ENCODE measurements around the gene ZNF608.

ZNF608 gene

DNA sequence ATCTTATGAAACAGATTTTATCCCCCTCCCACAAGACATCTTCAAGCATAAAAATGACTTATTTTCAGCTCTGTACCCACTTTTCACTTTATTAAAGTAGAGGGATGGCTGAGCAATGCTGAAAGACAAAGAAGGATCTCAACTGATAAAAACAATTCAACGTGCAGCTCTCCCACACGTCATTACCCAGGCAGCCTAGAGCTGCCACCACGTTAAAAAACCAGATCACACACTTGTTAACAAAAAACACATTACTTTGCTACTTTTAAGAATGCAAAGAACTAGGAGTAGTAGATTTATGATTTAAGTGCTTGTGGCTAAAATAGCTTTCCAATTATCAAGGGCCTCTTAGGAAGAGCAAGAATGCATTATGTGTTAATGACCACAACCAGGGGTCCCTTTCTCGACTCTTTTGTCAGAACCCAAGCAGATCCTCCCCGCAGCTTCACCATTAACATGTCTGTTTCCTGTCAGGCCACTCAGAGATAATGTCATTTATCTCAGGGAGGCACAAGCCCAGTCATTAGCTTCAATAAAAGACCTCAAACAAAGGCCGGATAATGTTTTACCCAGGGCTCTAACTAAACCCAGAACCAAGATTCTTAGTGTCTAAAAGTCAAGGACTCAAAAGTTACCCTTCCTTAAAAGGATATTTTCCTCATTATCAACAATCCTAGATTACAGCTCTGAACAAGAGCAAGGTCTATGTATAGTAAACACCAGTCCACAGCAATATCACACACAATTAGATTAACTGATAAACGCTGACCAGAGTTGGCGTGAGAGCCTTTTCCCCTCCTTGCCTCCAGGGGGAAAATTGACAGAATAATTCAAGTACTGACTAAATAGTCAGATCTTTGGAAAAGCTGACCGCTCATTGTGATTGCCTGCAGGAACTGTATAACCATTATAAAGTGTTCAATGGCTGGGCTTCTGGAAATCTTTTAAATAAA lies 7.5 kb downstream of the ZNF608 start:
- no peak for DNase-seq (ENCODE audit: low read depth)

DNA sequence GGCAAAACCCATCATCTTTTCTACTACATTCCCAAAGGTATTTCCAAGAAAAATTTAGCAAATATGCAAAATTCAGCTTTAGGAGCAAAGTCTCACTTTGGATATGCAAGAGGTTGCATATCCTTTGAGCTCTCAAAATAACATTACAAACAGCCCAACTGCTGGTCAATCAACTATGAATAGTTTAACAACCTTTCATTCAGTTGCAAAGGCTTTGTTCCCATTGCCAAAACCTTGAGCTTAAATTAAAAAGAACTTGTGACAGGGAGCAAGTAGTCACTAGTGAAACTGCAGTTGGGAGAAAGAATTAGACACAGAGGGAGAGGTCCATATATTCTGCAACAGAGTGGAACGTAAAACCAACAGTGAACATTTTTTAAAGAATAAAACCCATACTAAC lies 8.8 kb downstream of the ZNF608 start:
- no peak for DNase-seq (ENCODE audit: low read depth)

DNA sequence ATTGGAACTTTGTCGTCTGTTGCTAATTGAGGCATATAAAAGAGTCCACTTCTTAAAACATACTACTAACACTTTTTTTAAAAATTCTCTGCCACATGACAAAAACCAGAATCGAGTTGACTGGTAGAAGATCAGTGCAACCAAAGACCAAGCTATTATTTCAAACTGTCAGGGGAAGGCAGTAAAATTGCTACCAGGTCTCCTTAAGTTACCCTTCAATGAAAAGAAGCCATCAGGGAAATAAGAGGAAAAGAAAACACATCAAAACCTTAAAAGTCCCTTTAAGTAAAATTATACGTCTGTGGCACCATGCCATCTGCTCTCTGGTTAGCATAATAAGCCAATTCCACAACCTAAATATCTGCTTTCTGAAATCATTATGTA lies 9.6 kb downstream of the ZNF608 start:
- DNase-seq (ENCODE audit: low read depth) = no peak

DNA sequence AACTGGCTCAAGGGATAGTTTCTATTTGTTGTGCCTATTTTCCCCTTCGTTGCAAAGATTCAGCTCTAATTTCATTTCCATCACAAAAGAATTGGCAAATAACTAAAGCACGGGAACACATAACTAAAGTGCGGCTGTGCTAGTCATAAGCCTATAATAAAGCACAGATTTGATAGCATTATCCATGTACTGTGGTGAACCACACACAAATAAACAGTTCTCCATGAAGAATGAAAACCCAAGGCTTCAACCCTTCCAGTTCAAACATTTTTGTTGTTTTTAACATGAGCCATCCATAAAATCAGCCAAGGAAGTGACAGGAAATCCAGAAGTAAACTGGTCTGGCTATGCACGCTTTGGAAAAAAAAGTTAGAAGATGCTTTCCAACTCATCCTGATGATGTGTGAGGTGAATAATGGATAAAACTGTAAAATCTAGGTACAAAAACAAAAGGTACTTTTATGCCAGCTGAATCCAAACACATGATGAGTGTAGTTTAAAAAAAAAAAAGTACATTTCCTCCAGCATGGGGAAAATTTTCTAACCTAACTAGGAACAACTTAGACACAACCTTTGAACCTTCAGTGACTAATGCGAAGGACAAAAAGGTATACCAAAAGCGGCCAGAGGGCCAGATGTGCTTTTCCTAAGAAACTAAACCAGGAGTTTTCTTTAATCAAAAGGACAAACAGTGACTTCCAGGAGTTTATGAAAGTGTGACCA lies 10.2 kb downstream of the ZNF608 start:
- DNase-seq (ENCODE audit: low read depth) = peak; percentile 81

DNA sequence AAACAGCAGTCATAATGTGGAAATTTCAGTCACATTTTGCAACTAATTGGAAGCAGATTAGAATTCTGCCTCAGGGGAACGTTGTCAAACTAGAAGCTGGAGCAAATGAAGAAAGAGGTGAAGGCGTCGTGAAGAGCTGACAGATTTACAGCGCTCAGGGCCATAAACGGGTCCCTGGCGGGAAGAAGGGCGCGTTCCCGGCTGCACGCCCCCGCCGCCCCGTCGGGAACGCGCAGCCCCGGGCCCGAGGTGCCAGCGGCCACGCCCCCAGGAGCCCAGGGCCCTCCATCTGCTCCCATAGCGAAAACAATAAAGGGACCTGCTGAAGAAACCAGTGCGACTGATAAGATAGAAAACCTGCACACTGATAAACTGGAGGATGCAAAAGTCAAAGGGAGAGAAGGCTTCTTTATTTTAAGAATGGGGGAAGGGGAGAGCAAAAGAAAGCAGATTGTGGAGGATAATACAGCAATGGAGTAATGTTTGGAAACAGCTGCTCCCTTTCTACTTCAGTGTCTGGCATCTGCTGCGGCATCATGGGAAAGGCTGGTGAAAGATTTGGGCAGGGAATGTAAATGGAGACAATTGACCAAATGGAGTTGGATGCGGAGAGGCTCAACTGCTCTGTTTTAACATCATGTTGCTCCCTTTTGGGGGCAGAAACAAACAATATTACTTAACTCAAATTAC lies 11.1 kb downstream of the ZNF608 start:
- no peak for DNase-seq (ENCODE audit: low read depth)

DNA sequence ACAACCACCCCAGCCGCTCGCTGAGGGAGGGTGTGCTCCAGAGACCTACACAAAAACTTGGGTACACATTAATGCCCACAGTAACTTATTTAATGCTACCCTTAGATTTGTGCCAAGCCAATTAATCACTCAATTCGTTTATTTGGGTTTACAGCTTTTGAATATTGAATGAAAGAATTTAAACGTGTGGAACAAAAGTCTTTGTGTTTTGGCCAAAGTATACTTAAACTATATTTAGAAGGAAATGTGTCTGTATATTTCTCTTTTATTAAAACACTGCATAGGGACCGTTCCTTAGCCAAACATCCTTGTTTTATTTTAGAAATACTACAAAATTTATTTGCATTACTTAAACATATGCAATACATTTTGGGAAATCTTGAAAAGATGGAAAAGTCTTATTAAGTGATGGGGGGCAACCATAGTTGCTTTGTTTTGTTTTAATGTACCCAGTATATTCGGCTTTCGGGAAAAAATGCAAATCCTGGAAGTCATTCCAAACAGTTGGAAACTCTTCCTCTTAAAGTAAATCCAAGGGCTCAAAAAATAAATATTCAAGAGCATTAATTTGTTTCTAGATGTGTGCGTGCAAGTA lies 11.8 kb downstream of the ZNF608 start:
- no peak for DNase-seq (ENCODE audit: low read depth)

DNA sequence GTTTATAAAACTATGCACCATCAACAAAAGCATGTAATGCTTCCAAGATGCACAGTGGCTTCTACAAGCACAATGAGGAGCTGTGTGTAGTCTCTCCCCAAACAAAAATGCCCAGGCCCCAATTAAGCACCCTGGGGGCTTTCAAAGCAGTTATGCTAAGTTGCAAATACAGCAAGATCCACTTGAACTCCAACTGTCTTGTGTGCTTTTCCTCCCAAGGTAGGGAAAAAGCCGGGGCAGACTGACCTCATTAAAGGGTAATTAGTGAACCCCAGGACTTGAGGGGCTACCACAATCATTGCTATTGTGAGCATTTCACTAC lies 13.1 kb downstream of the ZNF608 start:
- no peak for DNase-seq (ENCODE audit: low read depth)

DNA sequence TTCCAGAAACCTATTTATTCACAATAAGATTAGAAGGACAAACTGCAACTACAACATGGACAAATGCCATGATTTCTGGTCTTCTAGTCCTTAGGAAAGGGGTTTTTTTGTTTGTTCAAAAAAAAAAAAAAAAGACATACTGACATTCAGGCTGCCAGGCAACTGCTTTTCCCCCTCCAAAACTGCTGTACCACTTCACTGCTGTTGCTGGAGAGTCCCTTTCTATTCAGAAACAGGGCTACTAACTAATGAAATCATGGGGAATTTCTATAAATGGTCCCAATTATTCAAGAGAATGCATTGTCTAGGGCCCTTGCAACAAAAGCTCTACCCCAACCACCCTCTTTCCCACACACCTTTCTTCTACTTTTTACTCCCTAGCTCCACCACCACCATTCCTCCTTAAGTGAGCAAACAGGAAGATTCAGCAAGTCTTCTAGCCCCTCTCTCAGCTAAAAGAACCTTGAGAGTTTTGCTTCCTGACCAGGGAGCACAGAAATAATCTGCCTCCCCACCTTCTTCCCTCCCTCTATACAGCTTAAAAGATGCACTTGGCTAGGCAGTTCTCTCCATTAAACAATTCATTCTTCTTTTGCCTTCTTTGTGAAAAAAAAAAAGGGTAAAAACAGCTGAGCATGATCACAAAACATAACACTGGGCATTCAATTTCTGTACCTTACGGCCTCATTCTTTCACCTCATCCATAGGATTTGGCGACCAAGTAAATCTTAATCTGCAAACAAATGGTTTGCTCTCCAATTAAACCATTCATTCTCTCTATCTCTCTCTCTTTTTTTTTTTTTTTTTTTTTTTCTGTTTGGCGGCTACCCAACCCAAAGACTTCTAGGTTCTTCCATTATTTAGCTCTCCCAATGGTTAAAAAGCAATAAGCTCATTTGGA lies 13.8 kb downstream of the ZNF608 start:
- DNase-seq (ENCODE audit: low read depth) = no peak

DNA sequence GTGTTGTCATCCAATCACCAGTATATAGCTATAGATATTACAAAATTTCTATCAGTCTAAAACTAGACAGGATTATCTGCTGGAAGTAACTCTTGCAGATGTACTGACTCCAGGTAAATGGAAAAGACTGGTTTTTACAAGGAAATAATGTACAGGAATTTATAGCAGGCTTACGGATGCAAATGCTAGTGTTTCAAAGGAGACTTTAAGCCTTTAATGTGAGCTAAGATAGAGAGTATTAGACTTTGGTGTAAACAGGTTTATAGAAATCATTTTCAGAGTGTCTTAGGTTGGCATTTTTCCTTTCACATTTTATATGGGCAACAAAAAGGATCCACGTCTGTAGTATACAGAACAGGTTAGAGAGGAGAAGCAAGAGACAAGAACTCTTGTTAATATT lies 16.1 kb downstream of the ZNF608 start:
- no peak for DNase-seq (ENCODE audit: low read depth)

DNA sequence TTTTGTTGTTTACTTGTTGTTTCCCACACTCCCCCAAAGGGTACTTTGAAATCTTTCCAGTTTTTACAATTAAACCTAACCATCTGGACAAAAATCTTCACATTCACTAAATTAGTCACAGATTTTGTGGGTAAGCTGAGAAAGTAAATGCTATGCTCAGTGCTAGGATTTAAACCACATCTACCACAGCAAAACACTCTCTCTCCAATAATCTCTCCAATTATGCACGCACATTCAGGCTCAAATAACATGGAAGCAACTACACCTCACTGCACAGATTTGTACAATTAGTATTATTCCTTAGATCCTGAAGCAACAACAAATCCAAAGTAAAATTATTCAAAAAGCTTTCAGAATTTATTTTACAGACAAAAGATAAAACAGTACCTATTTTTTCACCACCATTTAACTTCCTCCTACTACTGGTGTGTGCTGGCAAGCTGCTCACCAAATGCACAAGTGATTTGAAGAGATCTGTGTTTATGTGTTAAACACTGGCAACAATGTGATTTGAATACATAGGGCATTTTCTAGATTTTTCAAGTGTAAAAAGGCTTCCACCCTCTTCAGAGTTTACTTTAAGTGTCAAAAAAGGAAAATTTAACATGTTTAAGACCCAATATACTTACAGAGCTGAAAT lies 16.6 kb downstream of the ZNF608 start:
- no peak for DNase-seq (ENCODE audit: low read depth)

DNA sequence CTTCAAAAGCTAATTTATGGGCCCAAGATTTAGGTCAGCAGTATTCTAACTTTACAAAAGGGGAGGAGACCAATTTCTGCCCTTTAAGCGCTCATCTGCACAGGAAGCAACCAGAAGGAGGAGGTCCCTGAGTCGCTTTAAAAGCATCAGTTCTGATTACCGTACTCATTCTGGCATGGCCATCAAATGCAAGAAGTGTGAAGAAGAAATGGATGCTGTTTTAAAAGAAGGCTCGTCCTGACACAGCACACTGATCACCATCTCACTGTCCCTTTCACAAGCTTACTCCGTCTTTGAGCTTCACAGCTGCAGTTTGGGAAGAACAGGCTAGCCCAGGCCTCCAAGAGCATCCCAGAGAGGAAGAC lies 17.5 kb downstream of the ZNF608 start:
- no peak for DNase-seq (ENCODE audit: low read depth)

DNA sequence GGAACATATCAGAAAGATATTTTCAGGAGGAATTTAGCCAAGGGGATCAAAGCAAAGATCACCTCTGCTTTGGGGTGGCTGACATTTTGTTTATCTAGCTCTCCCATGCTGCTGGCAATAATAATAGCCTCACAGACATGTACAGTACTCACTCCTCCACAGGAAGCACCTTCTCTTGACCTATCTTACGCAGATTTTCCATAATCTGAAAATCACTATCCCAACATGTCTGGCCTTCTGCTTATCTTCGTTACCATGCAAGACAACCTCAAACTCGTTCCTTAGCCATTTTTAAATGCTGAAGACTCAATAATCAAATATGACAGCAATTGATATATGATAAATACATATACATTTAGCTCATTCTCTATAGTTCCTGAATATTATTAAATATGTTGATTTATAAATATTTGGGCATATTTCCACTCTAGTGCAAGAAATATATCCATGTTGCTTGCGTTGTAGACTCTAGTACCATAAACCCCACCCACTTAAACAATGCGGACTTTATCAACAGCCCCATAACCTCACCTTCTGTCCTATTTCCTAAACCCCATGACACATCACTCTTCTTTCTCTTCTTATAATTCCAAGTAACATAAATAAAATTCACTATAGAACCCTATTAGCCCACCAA lies 18.0 kb downstream of the ZNF608 start:
- DNase-seq (ENCODE audit: low read depth) = no peak

DNA sequence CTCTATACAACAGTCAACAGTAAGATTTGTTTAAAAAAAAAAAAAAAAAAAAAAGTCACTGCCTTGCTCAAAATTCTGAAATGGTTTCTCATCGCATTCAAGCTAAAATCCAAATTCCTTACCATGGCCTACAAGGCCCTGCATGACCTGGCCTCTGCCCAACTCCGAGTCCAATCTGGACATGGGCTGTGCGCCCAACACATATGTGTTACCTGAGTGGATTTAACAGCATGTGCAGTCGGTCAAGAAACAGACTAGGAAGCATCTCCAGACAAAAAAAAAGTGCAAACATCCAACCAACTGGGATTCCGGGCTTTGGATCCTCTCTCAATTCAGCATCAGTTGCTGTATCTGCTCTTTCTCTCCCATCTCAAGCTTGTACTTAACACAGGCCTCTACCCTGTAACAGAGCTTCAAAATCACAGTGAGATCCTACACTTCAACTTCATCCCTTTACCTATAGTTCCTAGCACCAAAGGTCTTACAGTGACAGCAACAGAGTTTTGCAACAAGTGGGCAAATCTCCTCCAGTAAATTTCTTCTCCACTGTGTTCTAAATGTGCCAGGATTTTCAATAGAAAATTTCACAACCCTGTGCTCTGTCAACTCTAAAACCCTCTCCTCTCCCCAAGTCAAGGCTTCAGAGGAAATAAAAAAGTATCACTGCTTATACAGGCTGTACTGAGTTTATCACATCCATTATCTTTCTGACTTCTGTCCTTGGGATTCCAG lies 19.6 kb downstream of the ZNF608 start:
- no peak for DNase-seq (ENCODE audit: low read depth)

DNA sequence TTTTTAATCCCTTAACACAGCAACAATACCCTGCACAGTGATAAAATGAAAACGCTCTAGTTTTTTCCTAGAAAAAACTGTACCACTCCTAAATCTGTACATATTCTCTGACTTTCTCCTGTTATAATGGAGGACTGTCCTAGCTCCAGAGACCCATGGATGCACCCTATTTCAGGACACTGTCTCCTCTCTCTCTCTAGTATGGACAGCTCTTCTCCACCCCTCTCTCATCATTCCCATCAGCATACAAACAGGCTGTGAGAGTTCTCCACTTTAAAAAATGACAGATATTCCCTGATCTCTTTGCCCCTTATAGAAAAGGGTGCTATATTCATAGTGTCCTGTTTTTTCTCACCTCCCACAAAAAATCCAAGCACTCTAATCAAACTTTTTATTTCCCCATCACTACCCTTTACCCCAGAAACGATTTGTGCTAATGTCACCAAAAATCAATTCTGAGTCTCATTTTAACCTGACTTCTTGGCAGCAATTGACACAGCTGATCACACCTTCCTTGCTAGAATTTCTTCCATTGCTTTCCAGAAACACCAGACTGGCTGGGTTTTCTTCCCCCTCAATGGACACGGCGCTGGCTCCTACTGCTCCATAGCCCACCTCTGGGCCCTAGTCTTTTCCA lies 20.7 kb downstream of the ZNF608 start:
- no peak for DNase-seq (ENCODE audit: low read depth)

DNA sequence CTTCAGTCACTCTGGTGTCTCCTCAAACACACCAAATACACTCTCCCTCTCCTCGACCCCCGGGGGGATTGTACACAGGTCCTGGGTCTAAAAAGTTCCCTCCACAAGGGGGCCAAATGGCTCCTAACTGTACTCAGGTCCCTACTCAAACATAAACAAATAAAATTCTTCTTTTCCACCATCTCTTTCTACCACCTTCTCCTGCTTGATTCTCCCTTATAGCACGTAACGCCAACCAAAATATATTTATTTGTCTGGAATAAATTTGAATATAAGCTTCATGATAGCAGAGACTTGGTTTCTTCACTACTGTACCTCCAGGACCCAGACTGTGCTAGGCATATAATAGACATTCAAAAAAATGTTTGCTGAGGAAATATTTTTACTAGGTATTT lies 21.4 kb downstream of the ZNF608 start:
- DNase-seq (ENCODE audit: low read depth) = no peak

DNA sequence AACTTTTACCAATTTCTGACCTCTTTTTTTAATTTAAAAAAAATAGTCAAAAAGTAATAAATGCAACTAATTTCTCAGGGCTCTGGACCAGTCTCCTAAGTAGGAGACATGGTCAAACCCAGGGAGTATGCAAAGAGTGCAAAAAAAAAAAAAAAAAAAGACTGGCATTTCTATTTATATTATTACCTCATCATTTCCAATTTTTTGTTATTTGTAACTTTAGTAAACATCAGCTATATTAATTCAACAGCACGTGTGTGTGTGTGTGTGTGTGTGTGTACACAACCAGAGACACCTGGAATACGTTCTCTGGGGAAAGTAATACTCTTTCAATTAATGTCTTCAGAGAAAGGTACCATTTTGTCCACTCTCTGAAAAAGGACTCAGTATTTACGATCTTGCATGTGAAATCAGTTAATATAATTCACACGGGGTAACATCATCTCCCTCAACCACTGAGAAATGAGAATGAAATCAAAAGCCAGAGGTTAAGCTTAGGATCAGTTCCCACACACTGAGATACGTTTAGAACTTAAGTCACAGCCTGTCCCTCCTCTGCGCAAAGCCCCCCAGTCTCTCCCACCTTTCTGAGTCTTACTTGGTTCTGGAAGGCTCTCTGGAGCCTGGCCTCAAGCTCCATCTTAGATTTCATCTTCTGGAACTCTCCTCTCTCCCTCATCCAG lies 21.9 kb downstream of the ZNF608 start:
- no peak for DNase-seq (ENCODE audit: low read depth)

DNA sequence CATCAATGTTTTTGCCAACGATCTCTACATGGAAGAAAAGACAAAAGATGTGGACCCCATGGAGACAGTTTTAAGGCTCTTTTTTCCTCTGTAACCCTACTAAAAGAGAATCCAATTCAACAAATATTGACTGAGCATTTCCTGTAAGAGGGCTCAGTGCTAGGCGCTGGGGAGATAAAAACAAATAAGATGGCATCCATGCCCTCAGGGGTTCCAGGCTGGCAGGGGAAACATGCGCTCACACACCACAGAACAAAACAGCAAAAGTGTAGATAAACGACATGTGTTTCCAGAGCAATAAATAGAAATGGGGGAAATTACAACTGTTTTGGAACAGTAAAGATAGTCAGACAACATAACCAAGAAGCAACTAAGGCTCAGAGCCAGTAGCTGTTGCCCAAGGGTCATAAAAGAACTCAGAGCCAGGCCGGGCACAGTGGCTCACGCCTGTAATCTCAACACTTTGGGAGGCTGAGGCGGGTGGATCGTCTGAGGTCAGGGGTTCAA lies 25.2 kb downstream of the ZNF608 start:
- DNase-seq (ENCODE audit: low read depth) = no peak

DNA sequence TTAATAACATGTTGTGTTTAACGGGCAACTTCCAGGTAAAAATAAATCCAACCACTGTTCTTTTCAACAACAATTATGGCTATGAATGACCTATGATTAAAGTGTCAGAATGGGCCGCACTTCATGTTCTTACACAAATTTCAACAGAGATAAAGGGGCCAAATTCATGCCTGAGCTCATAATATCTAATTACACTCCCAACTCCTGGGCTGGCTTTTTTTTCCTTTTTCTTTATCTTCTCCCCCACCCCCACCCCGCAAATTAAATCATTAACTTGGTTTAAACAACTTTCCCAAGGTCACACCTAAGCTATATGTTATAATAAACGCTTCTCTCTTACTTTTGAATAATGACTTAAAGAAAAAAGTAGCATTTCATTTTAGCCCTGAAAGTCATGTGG lies 25.8 kb downstream of the ZNF608 start:
- no peak for DNase-seq (ENCODE audit: low read depth)
